Measurements from ENCODE around the gene MEGF8. TPM values are rescaled to one million over a fixed set of nuclear protein-coding genes. Genes with fewer than 3 reads are reported as not detected.

MEGF8 gene
- total RNA-seq, 1 experiment from 2014 or later = 7.7 TPM

- H3F3A ChIP-seq (ENCODE audit: low read length, unreplicated experiment) = no peaks in the 10 kb centered on the region
- no peak overlapping the region for H3K9ac ChIP-seq (ENCODE audit: low read length)
- no peak overlapping the region for H3K4me2 ChIP-seq (ENCODE audit: low read length)
- H3K9me2 ChIP-seq (replicated peaks; ENCODE audit: low read length) = no peaks in the 10 kb centered on the region
- H3K79me2 ChIP-seq (ENCODE audit: low read length) = no peaks in the 10 kb centered on the region
- TF ChIP-seq EZH2 (IDR thresholded peaks at IDR 0.05; ENCODE audit: low read length, unreplicated experiment) (no peak), CTCF (conservative IDR thresholded peaks at IDR 0.05; ENCODE audit: low read depth, low read length) (no peak), EZH2phosphoT487 (IDR thresholded peaks at IDR 0.05; ENCODE audit: borderline replicate concordance, low read length) (no peak)
- no peaks in the 10 kb centered on the region for H4K20me1 ChIP-seq (ENCODE audit: low read length)
- ChIA-PET POLR2A (ENCODE audit: unreplicated experiment) (no interaction called here), CTCF (no interaction called here)
- no peak overlapping the region for H3K27ac ChIP-seq (ENCODE audit: low read length)
- H3K4me1 ChIP-seq (ENCODE audit: insufficient read depth, low read length) = no peaks in the 10 kb centered on the region
- H3K27me3 ChIP-seq (ENCODE audit: low read length) = no peaks in the 10 kb centered on the region
- no peaks in the 10 kb centered on the region for H3K36me3 ChIP-seq (ENCODE audit: low read depth, low read length)
- BruUV-seq (replicated peaks) = no TSS peak
- ATAC-seq (no peak), DNase-seq (no peak)
- no peak overlapping the region for H3K4me3 ChIP-seq (ENCODE audit: low read length)
- intact Hi-C loops (cut with micrococcal nuclease) = no loop called here
- no peaks in the 10 kb centered on the region for H3K9me3 ChIP-seq (ENCODE audit: low read length)
- H2AFZ ChIP-seq (ENCODE audit: low read length) = no peak overlapping the region
Observed at GRCh38 chr19:42293948-42294347, 31.5 kb upstream of the MEGF8 start.

- intact Hi-C loops (cut with micrococcal nuclease) = no loop called here
- no TSS peak for BruUV-seq (replicated peaks)
- H3K36me3 ChIP-seq (ENCODE audit: low read depth, low read length) = no peaks in the 10 kb centered on the region
- H3F3A ChIP-seq (ENCODE audit: low read length, unreplicated experiment) = no peaks in the 10 kb centered on the region
- no peaks in the 10 kb centered on the region for H4K20me1 ChIP-seq (ENCODE audit: low read length)
- ChIA-PET CTCF (no interaction called here), POLR2A (ENCODE audit: unreplicated experiment) (no interaction called here)
- H3K4me2 ChIP-seq (ENCODE audit: low read length) = no peak overlapping the region
- no peaks in the 10 kb centered on the region for H3K9me2 ChIP-seq (replicated peaks; ENCODE audit: low read length)
- H3K4me3 ChIP-seq (ENCODE audit: low read length) = no peak overlapping the region
- TF ChIP-seq EZH2 (IDR thresholded peaks at IDR 0.05; ENCODE audit: low read length, unreplicated experiment) = no peak
- no peak for TF ChIP-seq EZH2phosphoT487 (IDR thresholded peaks at IDR 0.05; ENCODE audit: borderline replicate concordance, low read length)
- TF ChIP-seq CTCF (conservative IDR thresholded peaks at IDR 0.05; ENCODE audit: low read depth, low read length) = no peak
- no peak overlapping the region for H3K9ac ChIP-seq (ENCODE audit: low read length)
- H3K4me1 ChIP-seq (ENCODE audit: insufficient read depth, low read length) = no peaks in the 10 kb centered on the region
- no peaks in the 10 kb centered on the region for H3K9me3 ChIP-seq (ENCODE audit: low read length)
- DNase-seq (no peak), ATAC-seq (no peak)
- no peaks in the 10 kb centered on the region for H3K79me2 ChIP-seq (ENCODE audit: low read length)
- no peak overlapping the region for H2AFZ ChIP-seq (ENCODE audit: low read length)
- no peaks in the 10 kb centered on the region for H3K27me3 ChIP-seq (ENCODE audit: low read length)
- H3K27ac ChIP-seq (ENCODE audit: low read length) = no peak overlapping the region
Observed at GRCh38 chr19:42294471-42295137, 30.8 kb upstream of the MEGF8 start.

- no TSS peak for BruUV-seq (replicated peaks)
- Histone ChIP-seq H3K36me3 (ENCODE audit: low read depth, low read length) (no peaks in the 10 kb centered on the region), H3K27ac (ENCODE audit: low read length) (no peak overlapping the region), H3K4me1 (ENCODE audit: insufficient read depth, low read length) (no peaks in the 10 kb centered on the region), H3K4me3 (ENCODE audit: low read length) (no peak overlapping the region), H3K79me2 (ENCODE audit: low read length) (no peaks in the 10 kb centered on the region), H3F3A (ENCODE audit: low read length, unreplicated experiment) (no peaks in the 10 kb centered on the region), H3K4me2 (ENCODE audit: low read length) (no peak overlapping the region), H4K20me1 (ENCODE audit: low read length) (no peaks in the 10 kb centered on the region), H3K9ac (ENCODE audit: low read length) (no peak overlapping the region), H3K27me3 (ENCODE audit: low read length) (no peaks in the 10 kb centered on the region), H3K9me2 (replicated peaks; ENCODE audit: low read length) (no peaks in the 10 kb centered on the region), H3K9me3 (ENCODE audit: low read length) (no peaks in the 10 kb centered on the region), H2AFZ (ENCODE audit: low read length) (no peak overlapping the region)
- DNase-seq (no peak), ATAC-seq (no peak)
- ChIA-PET CTCF (no interaction called here), POLR2A (ENCODE audit: unreplicated experiment) (no interaction called here)
- intact Hi-C loops (cut with micrococcal nuclease) = no loop called here
- TF ChIP-seq EZH2phosphoT487 (IDR thresholded peaks at IDR 0.05; ENCODE audit: borderline replicate concordance, low read length) = no peak
- TF ChIP-seq CTCF (conservative IDR thresholded peaks at IDR 0.05; ENCODE audit: low read depth, low read length) = no peak
- no peak for TF ChIP-seq EZH2 (IDR thresholded peaks at IDR 0.05; ENCODE audit: low read length, unreplicated experiment)
Observed at GRCh38 chr19:42295342-42295741, 30.1 kb upstream of the MEGF8 start.
